Breast epithelium (tissue), 4 donors: ENCODE results near the gene LDLRAD4. TPM values are rescaled to one million over a fixed set of nuclear protein-coding genes. Genes with fewer than 3 reads are reported as not detected.

Experiments used
- DNase-seq, 2 donors: peaks; one replicate each; pipeline ENCODE4 v3.0.0-alpha.2; 2019; ENCODE audit warnings: low spot score in 2 of 2
- H3K27ac ChIP-seq, 2 donors: fragments of 200-600 bp; sonication (generic) in 1 of 2; one replicate each; pipeline ENCODE4 v1.5.1; 2016 to 2019; ENCODE audit warnings: mild to moderate bottlenecking in 1 of 2
- H3K27me3 ChIP-seq, 2 donors: fragments of 200-600 bp; sonication (generic) in 1 of 2; one replicate each; pipeline versions ENCODE4 v1.5.1 to v1.6.0; 2017 to 2019; ENCODE audit warnings: control low read depth in 1 of 2, mild to moderate bottlenecking in 1 of 2
- H3K36me3 ChIP-seq: fragments of 200-600 bp; one replicate; pipeline ENCODE4 v1.5.1; 2019
- H3K4me1 ChIP-seq, 2 donors: fragments of 200-600 bp; sonication (generic); one replicate each; pipeline ENCODE4 v1.5.1; 2016 to 2019; ENCODE audit warnings: control low read depth in 1 of 2
- H3K4me3 ChIP-seq, 3 donors: fragments of 200-600 bp; sonication (generic); 1 replicate in 2 of 3; 2 replicates in 1 of 3; pipeline ENCODE4 v1.5.1; 2016 to 2019; ENCODE audit warnings: mild to moderate bottlenecking in 3 of 3, moderate library complexity in 2 of 3
- H3K9me3 ChIP-seq, 2 donors: fragments of 200-600 bp; sonication (generic) in 1 of 2; one replicate each; pipeline ENCODE4 v1.5.1; 2016 to 2019; ENCODE audit warnings: control low read depth in 1 of 2
- CTCF ChIP-seq, 3 donors: fragments of 450-650 bp; IDR thresholded peaks; one replicate each; pipeline ENCODE4 v1.5.1; 2016 to 2017; ENCODE audit warnings: antibody characterized with exemption in 3 of 3, mild to moderate bottlenecking in 3 of 3, moderate library complexity in 3 of 3
- POLR2A ChIP-seq: fragments of 450-650 bp; IDR thresholded peaks from one replicate; pipeline ENCODE4 v1.6.1; 2016; ENCODE audit warnings: antibody characterized with exemption, mild to moderate bottlenecking, moderate library complexity
- POLR2AphosphoS5 ChIP-seq, 3 donors: sonication (generic); formaldehyde crosslinking; IDR thresholded peaks; one replicate each; pipeline ENCODE4 v1.6.1; 2017; ENCODE audit warnings: antibody characterized with exemption in 3 of 3
- intact Hi-C: fragments of 100-400 bp; cut with DNase I; formaldehyde crosslinking; loops from one replicate; pipeline ENCODE4 v1.15.1; 2023; ENCODE audit warnings: low total_unique reads
- total RNA-seq, 3 donors: library from RNA; depleted of rRNA; stranded (reverse); fragments of >200 nt; gene quantifications; one replicate each; pipeline ENCODE4 v1.1.0, GENCODE V29; 2016

The LDLRAD4 gene
- total RNA-seq, 3 donors from 2014 or later = 28.5 to 94.3 (median 42.9) TPM

- Histone ChIP-seq H3K4me3 (no peak overlapping the region), H3K4me1 (no peaks in the 10 kb centered on the region), H3K27me3 (no peaks in the 10 kb centered on the region), H3K36me3 (no peaks in the 10 kb centered on the region), H3K27ac (no peak overlapping the region), H3K9me3 (no peaks in the 10 kb centered on the region)
- intact Hi-C loops = no loop called here
- no peak for TF ChIP-seq POLR2A
- TF ChIP-seq POLR2AphosphoS5 (IDR thresholded peaks at IDR 0.05) = no peak
- TF ChIP-seq CTCF (IDR thresholded peaks at IDR 0.05) = no peak
- DNase-seq = no peak
These were observed 400.3 kb downstream of the LDLRAD4 start for GRCh38 chr18:13618760-13619438.

GRCh38 chr18:13619505-13620205 is 401.1 kb downstream of the LDLRAD4 start:
- TF ChIP-seq CTCF (IDR thresholded peaks at IDR 0.05) (no peak), POLR2AphosphoS5 (IDR thresholded peaks at IDR 0.05) (no peak), POLR2A (no peak)
- intact Hi-C loops = no loop called here

GRCh38 chr18:13620206-13620672 is 401.7 kb downstream of the LDLRAD4 start:
- intact Hi-C loops = no loop called here
- TF ChIP-seq POLR2AphosphoS5 (IDR thresholded peaks at IDR 0.05) (no peak), POLR2A (no peak), CTCF (IDR thresholded peaks at IDR 0.05) (no peak)
- H3K4me3 ChIP-seq = no peak overlapping the region

More at GRCh38 chr18:13619505-13620205, 401.1 kb downstream of the LDLRAD4 start:
- Histone ChIP-seq H3K27ac (no peak overlapping the region), H3K9me3 (no peaks in the 10 kb centered on the region), H3K4me3 (no peak overlapping the region), H3K4me1 (no peaks in the 10 kb centered on the region), H3K27me3 (no peaks in the 10 kb centered on the region), H3K36me3 (no peaks in the 10 kb centered on the region)
- peak in 1 of 2 donors; percentile 40 for DNase-seq

GRCh38 chr18:13620818-13621445 is 402.4 kb downstream of the LDLRAD4 start:
- Histone ChIP-seq H3K4me1 (no peaks in the 10 kb centered on the region), H3K27me3 (no peaks in the 10 kb centered on the region), H3K27ac (no peak overlapping the region), H3K36me3 (no peaks in the 10 kb centered on the region), H3K4me3 (no peak overlapping the region), H3K9me3 (no peaks in the 10 kb centered on the region)
- DNase-seq = no peak
- no peak for TF ChIP-seq POLR2AphosphoS5 (IDR thresholded peaks at IDR 0.05)
- no peak for TF ChIP-seq POLR2A
- no peak for TF ChIP-seq CTCF (IDR thresholded peaks at IDR 0.05)
- intact Hi-C loops = no loop called here

More at GRCh38 chr18:13620206-13620672, 401.7 kb downstream of the LDLRAD4 start:
- Histone ChIP-seq H3K27me3 (no peaks in the 10 kb centered on the region), H3K27ac (no peak overlapping the region), H3K4me1 (no peaks in the 10 kb centered on the region), H3K9me3 (no peaks in the 10 kb centered on the region), H3K36me3 (no peaks in the 10 kb centered on the region)
- no peak for DNase-seq

- TF ChIP-seq POLR2A (no peak), POLR2AphosphoS5 (IDR thresholded peaks at IDR 0.05) (no peak), CTCF (IDR thresholded peaks at IDR 0.05) (no peak)
- H3K4me3 ChIP-seq = no peak overlapping the region
- DNase-seq = no peak
- H3K27me3 ChIP-seq = no peaks in the 10 kb centered on the region
- intact Hi-C loops = no loop called here
- no peaks in the 10 kb centered on the region for H3K4me1 ChIP-seq
- H3K27ac ChIP-seq = no peak overlapping the region
- H3K36me3 ChIP-seq = no peaks in the 10 kb centered on the region
- H3K9me3 ChIP-seq = no peaks in the 10 kb centered on the region
These were observed 402.9 kb downstream of the LDLRAD4 start for GRCh38 chr18:13621446-13621849.
